Right lobe of liver (tissue), 4 donors: Measurements from ENCODE around the gene SGSM2.

Source experiments
- CTCF ChIP-seq, 4 donors: fragments of 200-600 bp in 3 of 4; fragments of 450-650 bp in 1 of 4; IDR thresholded peaks; one replicate each; pipeline versions ENCODE4 v1.5.1 to v1.8.0; 2016 to 2022; ENCODE audit warnings: antibody characterized with exemption in 4 of 4, mild to moderate bottlenecking in 2 of 4
- POLR2A ChIP-seq: fragments of 450-650 bp; IDR thresholded peaks from one replicate; pipeline ENCODE4 v1.6.1; 2017; ENCODE audit warnings: antibody characterized with exemption, mild to moderate bottlenecking
- donor health status: DM: no; HTN: no; CAD: no.
- donor health status: DM: no; HTN: no; CAD: no.
- donor health status: DM: no; HTN: yes; CAD: no.

GRCh38 chr17:2427215-2427614, 89.9 kb downstream of the SGSM2 start:
- TF ChIP-seq CTCF (IDR thresholded peaks at IDR 0.05) (no peak), POLR2A (no peak)
